Endothelial cell of umbilical vein (primary cell): Measurements from ENCODE around the gene RASAL1. TPM values are rescaled to one million over a fixed set of nuclear protein-coding genes. Genes with fewer than 3 reads are reported as not detected.

Experiments
- BruUV-seq: library from RNA; stranded (reverse); fragments of 400-500 nt; replicated peaks from 2 replicates; lab custom pipeline; 2021; lab: Mats Ljungman, UMichigan
- CTCF ChIA-PET: fragments of 300-600, 350-600 bp; sonication (Branson Sonifier 250); formaldehyde crosslinking; loops from one replicate; lab custom pipeline; 2021; ENCODE audit warnings: antibody characterized with exemption, inconsistent platforms; lab: Charles Lee
- POLR2A ChIA-PET: fragments of 300-600, 350-600 bp; sonication (Branson Sonifier 250); formaldehyde crosslinking; loops from one replicate; lab custom pipeline; 2021; ENCODE audit warnings: antibody characterized with exemption, inconsistent platforms; lab: Charles Lee
- DNase-seq: peaks from one replicate; pipeline ENCODE4 v3.0.0-alpha.2; 2011; ENCODE audit warnings: low read depth, low spot score
- FAIRE-seq: peaks from 2 replicates; lab custom pipeline; 2011; peaks lifted over from hg19 to GRCh38; lab: Jason Lieb, UNC
- H2AFZ ChIP-seq: 2 replicates; pipeline ENCODE4 v1.6.0; 2012; ENCODE audit warnings: low read depth, low read length, control low read depth, inconsistent platforms
- H3K27ac ChIP-seq: 2 replicates; pipeline ENCODE4 v1.5.1; 2011; ENCODE audit warnings: low read depth, mild to moderate bottlenecking, control low read depth, low read length, moderate library complexity; ENCODE audit not compliant: insufficient read depth
- H3K27me3 ChIP-seq, 2 experiments: 2 replicates each; pipeline versions ENCODE4 v1.6.0 to v1.6.1; 2011; ENCODE audit warnings: low read length in 2 of 2, mixed read lengths in 1 of 2; ENCODE audit not compliant: control insufficient read depth in 2 of 2, insufficient read depth in 2 of 2
- H3K36me3 ChIP-seq, 2 experiments: 2 replicates in 1 of 2; 3 replicates in 1 of 2; pipeline ENCODE4 v1.5.1; 2011; ENCODE audit warnings: low read length in 2 of 2, mild to moderate bottlenecking in 1 of 2, moderate library complexity in 1 of 2; ENCODE audit not compliant: control insufficient read depth in 2 of 2, insufficient read depth in 2 of 2; ENCODE audit errors: extremely low read depth in 1 of 2
- H3K4me1 ChIP-seq: 3 replicates; pipeline ENCODE4 v1.5.1; 2011; ENCODE audit warnings: mild to moderate bottlenecking, low read length; ENCODE audit not compliant: control insufficient read depth, insufficient read depth; ENCODE audit errors: extremely low read depth
- H3K4me2 ChIP-seq: 2 replicates; pipeline ENCODE4 v1.6.1; 2011; ENCODE audit warnings: low read length, control low read depth, mixed read lengths; ENCODE audit not compliant: insufficient read depth
- H3K4me3 ChIP-seq, 3 experiments: fragments of 200-600 bp in 1 of 3; sonication (generic), shearing (Covaris generic) in 1 of 3; replicated peaks in 1 of 3; 2 replicates each; pipeline ENCODE4 v1.5.1; 2011 to 2016; ENCODE audit warnings: control low read depth in 3 of 3, low read length in 3 of 3, mild to moderate bottlenecking in 2 of 3, inconsistent platforms in 1 of 3, low read depth in 1 of 3, moderate library complexity in 1 of 3; ENCODE audit not compliant: insufficient read depth in 1 of 3
- H3K79me2 ChIP-seq: 2 replicates; pipeline ENCODE4 v1.6.0; 2012; ENCODE audit warnings: low read length, inconsistent platforms; ENCODE audit not compliant: control insufficient read depth, insufficient read depth
- H3K9ac ChIP-seq: replicated peaks from 2 replicates; pipeline ENCODE3; 2011; ENCODE audit warnings: low read length, control low read depth; ENCODE audit not compliant: insufficient read depth; ENCODE audit errors: extremely low read depth
- H3K9me1 ChIP-seq: replicated peaks from 3 replicates; pipeline ENCODE4 v1.6.0; 2011; ENCODE audit warnings: mild to moderate bottlenecking, low read length; ENCODE audit not compliant: control insufficient read depth, insufficient read depth; ENCODE audit errors: extremely low read depth
- H3K9me3 ChIP-seq: replicated peaks from 2 replicates; pipeline ENCODE4 v1.5.1; 2012; ENCODE audit warnings: low read length, inconsistent platforms; ENCODE audit not compliant: control insufficient read depth, insufficient read depth
- H4K20me1 ChIP-seq: replicated peaks from 2 replicates; pipeline ENCODE3; 2011; ENCODE audit warnings: mild to moderate bottlenecking, low read length; ENCODE audit not compliant: control insufficient read depth, insufficient read depth; ENCODE audit errors: extremely low read depth
- EZH2 ChIP-seq: IDR thresholded peaks from 2 replicates; pipeline ENCODE4 v1.6.1; 2012; ENCODE audit warnings: borderline replicate concordance, low read depth, mild to moderate bottlenecking, moderate library complexity, low read length, inconsistent platforms; ENCODE audit not compliant: severe bottlenecking
- FOS ChIP-seq: IDR thresholded peaks from 2 replicates; pipeline ENCODE4 v1.6.1; 2011; ENCODE audit warnings: mild to moderate bottlenecking, low read length, moderate library complexity, borderline replicate concordance; ENCODE audit not compliant: insufficient read depth
- GATA2 ChIP-seq: IDR thresholded peaks from 2 replicates; pipeline ENCODE4 v1.7.0; 2011; ENCODE audit warnings: low read depth, mild to moderate bottlenecking, moderate library complexity, mixed read lengths, low read length; ENCODE audit not compliant: insufficient read length, insufficient read depth
- JUN ChIP-seq: IDR thresholded peaks from 2 replicates; pipeline ENCODE4 v1.6.1; 2011; ENCODE audit warnings: borderline replicate concordance, low read depth; ENCODE audit not compliant: insufficient read length, insufficient read depth
- MYC ChIP-seq: IDR thresholded peaks from one replicate; pipeline ENCODE4 v1.6.1; 2011; ENCODE audit warnings: mild to moderate bottlenecking, low read depth, low read length
- POLR2A ChIP-seq: IDR thresholded peaks from 2 replicates; pipeline ENCODE4 v1.6.1; 2012; ENCODE audit warnings: low read depth, mild to moderate bottlenecking, control low read depth, low read length
- POLR2AphosphoS5 ChIP-seq: IDR thresholded peaks from 2 replicates; pipeline ENCODE4 v1.6.1; 2012; ENCODE audit warnings: low read depth, mild to moderate bottlenecking, control low read depth, low read length, moderate library complexity; ENCODE audit not compliant: insufficient read depth
- dilution Hi-C: fragments of 300-500 bp; cut with MboI; formaldehyde crosslinking; loops from one replicate; pipeline ENCODE4 v1.15.0; 2019; ENCODE audit warnings: low sequenced_read_pairs; ENCODE audit not compliant: extremely low pct_ligation_motif_present
- intact Hi-C: fragments of 100-400 bp; cut with micrococcal nuclease; formaldehyde crosslinking; loops from one replicate; pipeline ENCODE4 v1.10.0; 2022
- polyA plus RNA-seq, 4 experiments: library from polyadenylated mRNA; depleted of rRNA in 3 of 4; stranded (reverse) in 3 of 4; unstranded in 1 of 4; fragments of >200 nt; gene quantifications; 2 replicates each; pipeline versions ENCODE4 v1.2.1 to v1.2.3, GENCODE V29; 2011 to 2012; ENCODE audit warnings: missing spikeins in 1 of 4
- total RNA-seq: library from RNA; stranded (reverse); gene quantifications from 2 replicates; pipeline ENCODE4 v1.2.3, GENCODE V29; 2021
- TF ChIP-seq, protein P1 (sequence below), 2 donors: IDR thresholded peaks; 1 replicate in 1 of 2; 2 replicates in 1 of 2; pipeline ENCODE4 v1.5.1; 2011; ENCODE audit warnings: low read length in 2 of 2, mild to moderate bottlenecking in 2 of 2, moderate library complexity in 2 of 2, control low read depth in 1 of 2, inconsistent platforms in 1 of 2, low read depth in 1 of 2; ENCODE audit not compliant: insufficient read depth in 1 of 2; ENCODE audit errors: extremely low read depth in 1 of 2
- TF ChIP-seq, protein P2 (sequence below): IDR thresholded peaks from 2 replicates; pipeline ENCODE4 v1.6.1; 2011; ENCODE audit not compliant: insufficient read depth, insufficient read length

Gene RASAL1
- total and polyA plus RNA-seq, 2 donors (not counting 3 experiments of a cell fraction or from before 2014, with no cell fraction given) = not detected

- no peak for FAIRE-seq
- H4K20me1 ChIP-seq = no peaks in the 10 kb centered on the region
- H3K4me1 ChIP-seq = no peaks in the 10 kb centered on the region
- H3K9ac ChIP-seq = no peak overlapping the region
- no peaks in the 10 kb centered on the region for H3K9me1 ChIP-seq
- peaks cover 26 to 29% of the 10 kb centered on the region in 2 experiments for H3K27me3 ChIP-seq
- BruUV-seq = no TSS peak
- no peak for DNase-seq
- no peak overlapping the region for H2AFZ ChIP-seq
- ChIA-PET CTCF (no interaction called here), POLR2A (no interaction called here)
- dilution Hi-C loops = no loop called here
- no peak overlapping the region for H3K4me3 ChIP-seq
- TF ChIP-seq POLR2A (no peak), EZH2 (peak; percentile 66), JUN (no peak)
- H3K4me2 ChIP-seq = no peak overlapping the region
- H3K79me2 ChIP-seq = no peaks in the 10 kb centered on the region
- H3K9me3 ChIP-seq = no peaks in the 10 kb centered on the region
- H3K36me3 ChIP-seq = no peaks in the 10 kb centered on the region
- intact Hi-C loops = no loop called here
- H3K27ac ChIP-seq = no peak overlapping the region
These were observed 79.3 kb downstream of the RASAL1 start for GRCh38 chr12:113056381-113056630.

DNA sequence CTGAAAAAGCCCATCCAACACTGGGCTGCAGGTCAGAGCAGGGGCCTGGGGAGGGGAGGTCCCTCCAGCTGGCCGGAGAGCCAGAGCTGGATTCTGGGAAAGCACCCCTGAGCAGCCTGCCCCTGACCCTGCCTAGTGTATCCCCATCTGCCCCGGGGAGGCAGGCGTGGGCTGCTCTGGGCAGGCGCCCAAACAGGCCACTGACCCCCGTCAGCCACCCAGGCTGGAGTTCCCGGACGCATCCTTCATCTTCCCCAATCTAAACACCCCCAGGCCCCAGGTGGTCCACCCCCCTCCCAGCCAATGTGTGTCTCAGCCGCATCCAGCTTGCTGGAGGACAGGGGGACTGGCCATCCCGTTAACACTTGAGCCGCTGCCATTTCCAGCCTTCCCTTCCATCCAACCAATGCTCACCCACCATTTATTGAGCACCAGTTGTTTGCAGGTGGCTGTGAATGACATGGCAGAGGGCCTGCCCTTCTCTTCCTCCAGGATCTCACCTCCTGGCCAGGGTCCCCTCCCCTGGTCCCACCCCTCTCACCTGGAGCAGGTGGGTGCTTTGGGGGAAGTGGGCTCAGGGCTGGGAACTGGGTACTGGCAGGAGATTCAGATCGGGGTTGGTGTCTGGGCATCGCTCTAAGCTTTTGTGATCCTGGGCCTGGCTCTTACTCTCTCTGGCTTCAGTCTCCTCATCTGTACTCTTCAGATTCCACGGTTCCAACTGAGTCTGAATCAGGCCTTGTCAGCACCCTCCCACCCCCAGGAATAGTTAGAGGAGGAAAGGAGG, 79.8 kb downstream of the RASAL1 start:
- BruUV-seq = no TSS peak
- H3K27me3 ChIP-seq = peaks cover 26 to 31% of the 10 kb centered on the region in 2 experiments
- H3K27ac ChIP-seq = no peak overlapping the region
- H3K9ac ChIP-seq = no peak overlapping the region
- ChIA-PET POLR2A (no interaction called here), CTCF (interaction anchor here (1.0 kb wide), 1 partner anchor 63 kb away, joined by 3 read pairs; no protein-coding TSS in a partner anchor)
- FAIRE-seq (no peak), DNase-seq (no peak)
- no peak overlapping the region for H3K4me3 ChIP-seq
- H3K36me3 ChIP-seq = no peaks in the 10 kb centered on the region
- no peaks in the 10 kb centered on the region for H4K20me1 ChIP-seq
- intact Hi-C loops = no loop called here
- H3K4me1 ChIP-seq = no peaks in the 10 kb centered on the region
- dilution Hi-C loops = no loop called here
- TF ChIP-seq EZH2 = no peak
- no peak for TF ChIP-seq POLR2A
- no peak for TF ChIP-seq POLR2AphosphoS5
- no peak for TF ChIP-seq GATA2
- no peak for TF ChIP-seq MYC
- TF ChIP-seq JUN = no peak
- TF ChIP-seq, protein P1, sequence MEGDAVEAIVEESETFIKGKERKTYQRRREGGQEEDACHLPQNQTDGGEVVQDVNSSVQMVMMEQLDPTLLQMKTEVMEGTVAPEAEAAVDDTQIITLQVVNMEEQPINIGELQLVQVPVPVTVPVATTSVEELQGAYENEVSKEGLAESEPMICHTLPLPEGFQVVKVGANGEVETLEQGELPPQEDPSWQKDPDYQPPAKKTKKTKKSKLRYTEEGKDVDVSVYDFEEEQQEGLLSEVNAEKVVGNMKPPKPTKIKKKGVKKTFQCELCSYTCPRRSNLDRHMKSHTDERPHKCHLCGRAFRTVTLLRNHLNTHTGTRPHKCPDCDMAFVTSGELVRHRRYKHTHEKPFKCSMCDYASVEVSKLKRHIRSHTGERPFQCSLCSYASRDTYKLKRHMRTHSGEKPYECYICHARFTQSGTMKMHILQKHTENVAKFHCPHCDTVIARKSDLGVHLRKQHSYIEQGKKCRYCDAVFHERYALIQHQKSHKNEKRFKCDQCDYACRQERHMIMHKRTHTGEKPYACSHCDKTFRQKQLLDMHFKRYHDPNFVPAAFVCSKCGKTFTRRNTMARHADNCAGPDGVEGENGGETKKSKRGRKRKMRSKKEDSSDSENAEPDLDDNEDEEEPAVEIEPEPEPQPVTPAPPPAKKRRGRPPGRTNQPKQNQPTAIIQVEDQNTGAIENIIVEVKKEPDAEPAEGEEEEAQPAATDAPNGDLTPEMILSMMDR (IDR thresholded peaks at IDR 0.05; ENCODE audit: extremely low read depth in 1 of 2, insufficient read depth in 1 of 2, low read depth in 1 of 2, low read length in 2 of 2) = no peak
- TF ChIP-seq FOS = no peak
- TF ChIP-seq, protein P2, sequence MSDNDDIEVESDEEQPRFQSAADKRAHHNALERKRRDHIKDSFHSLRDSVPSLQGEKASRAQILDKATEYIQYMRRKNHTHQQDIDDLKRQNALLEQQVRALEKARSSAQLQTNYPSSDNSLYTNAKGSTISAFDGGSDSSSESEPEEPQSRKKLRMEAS = no peak
- no peaks in the 10 kb centered on the region for H3K9me1 ChIP-seq
- no peaks in the 10 kb centered on the region for H3K9me3 ChIP-seq
- H3K4me2 ChIP-seq = no peak overlapping the region
- no peak overlapping the region for H2AFZ ChIP-seq
- no peaks in the 10 kb centered on the region for H3K79me2 ChIP-seq
